Retina (tissue), 1 donor: ENCODE results near the gene CCDC78.
"Not testable (repeated sequence)": the region's sequence is repeated elsewhere in the genome, so short reads cannot be mapped to it uniquely, and the experiment has no call there.

ENCODE experiments used
- DNase-seq: peaks from one replicate; pipeline ENCODE4 v3.0.0-alpha.2; 2016

Gene CCDC78

DNA sequence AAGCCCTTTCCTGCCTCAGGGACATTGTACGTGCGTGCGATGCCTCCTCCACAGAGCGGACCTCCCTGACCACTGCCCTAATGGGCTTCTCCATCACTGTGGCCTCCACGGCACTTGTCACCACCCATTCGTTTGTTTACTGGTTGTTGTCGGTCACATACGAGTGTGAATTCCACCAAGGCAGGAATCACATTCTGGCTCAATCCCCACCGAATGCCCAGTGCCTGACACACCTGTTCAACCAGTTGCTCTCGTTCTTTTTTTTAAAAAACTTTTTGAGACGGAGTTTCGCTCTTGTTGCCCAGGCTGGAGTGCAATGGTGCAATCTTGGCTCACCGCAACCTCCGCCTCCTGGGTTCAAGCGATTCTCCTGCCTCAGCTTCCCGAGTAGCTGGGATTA, 35.0 kb downstream of the CCDC78 start:
- DNase-seq: not testable (repeated sequence)

DNA sequence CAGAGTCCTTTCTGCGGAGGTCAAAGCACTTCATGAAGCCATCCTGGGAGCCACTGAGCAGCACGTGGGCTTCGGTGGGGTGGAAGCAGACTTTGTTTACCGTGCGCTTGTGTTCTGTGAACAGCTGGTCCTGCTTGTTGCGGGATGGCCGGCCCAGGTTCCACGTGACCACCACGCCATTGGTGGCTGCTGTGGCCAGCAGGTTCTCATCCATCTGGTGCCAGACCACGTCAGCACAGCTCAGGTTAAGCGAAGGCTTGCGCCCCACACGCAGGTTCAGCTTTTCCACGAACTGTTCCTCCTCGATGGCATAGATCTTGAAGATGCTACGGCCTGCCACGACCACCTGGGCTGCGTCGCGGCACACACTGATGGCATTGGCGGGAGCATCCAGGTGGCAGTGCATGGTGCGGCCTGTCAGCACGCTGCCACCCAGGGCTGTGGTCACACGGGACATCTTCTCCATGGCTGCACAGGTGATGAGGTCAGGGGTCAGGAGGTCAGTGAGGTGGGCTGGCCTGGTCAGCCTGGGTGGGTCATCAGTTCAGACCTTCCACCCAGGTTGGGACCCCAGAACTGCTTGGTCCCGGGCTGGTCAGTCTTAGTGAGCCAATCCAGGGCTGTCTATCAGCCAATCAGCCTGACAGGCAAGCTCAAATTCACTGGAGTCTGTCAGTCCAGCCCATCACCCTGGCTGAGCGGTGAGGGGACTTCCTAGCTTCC, 36.9 kb downstream of the CCDC78 start:
- no peak for DNase-seq

DNA sequence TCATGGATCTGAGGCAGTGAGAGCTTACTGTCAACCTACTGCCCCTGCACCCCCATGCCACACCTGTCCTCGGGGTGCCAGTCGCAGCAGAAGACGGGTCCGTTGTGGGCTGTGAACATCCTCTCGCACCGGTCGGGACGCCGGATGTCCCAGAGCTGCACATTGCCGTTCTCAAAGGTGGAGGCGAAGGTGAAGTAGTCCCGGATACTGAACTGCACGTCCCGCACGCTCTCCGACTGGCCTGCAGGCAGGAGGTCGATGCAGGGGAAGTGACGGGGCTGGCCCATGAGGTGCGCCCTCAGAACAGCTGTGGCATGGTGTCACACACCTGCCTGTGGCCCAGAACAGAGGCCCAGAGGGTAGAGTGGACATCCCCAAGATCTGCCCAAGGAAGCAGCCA, 38.7 kb downstream of the CCDC78 start:
- DNase-seq: no peak

DNA sequence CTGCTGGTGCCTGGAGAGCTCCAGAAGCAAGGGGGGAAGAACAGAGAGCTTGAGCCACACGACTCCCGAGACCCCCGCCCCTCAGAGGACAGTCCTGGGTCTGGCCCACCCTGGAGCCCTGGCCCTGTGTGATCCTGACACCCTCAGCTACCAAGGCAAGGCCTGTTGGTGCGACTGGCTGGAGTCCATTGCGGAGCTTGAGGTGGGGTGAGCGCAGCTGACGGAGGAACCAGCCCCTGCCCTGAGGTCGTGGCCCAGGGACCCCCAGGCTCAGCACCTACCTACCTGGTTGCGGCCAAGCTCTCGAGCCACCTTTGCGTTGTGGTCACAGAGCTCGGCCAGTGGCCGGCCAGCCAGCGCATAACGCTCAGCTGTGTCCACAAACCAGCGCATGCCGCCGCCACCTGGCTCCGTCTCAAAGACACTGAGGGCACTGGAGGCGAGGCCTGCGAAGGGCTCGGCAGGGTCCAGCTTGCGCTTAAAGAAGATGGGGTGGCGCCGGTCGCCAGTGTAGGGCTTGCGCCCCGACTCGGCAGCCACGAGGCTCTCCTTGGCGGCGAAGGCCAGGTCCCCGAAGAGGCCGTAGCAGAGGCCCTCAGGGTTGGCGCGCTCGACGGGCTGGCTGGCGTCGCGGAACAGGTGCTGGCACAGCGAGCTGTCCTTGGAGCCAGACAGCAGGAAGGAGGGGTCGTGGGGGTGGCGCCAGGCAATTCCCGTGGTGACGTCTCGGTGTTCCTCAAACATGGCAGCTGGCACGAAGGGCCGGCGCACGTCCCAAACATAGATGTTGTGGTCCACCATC, 39.6 kb downstream of the CCDC78 start:
- DNase-seq: no peak

DNA sequence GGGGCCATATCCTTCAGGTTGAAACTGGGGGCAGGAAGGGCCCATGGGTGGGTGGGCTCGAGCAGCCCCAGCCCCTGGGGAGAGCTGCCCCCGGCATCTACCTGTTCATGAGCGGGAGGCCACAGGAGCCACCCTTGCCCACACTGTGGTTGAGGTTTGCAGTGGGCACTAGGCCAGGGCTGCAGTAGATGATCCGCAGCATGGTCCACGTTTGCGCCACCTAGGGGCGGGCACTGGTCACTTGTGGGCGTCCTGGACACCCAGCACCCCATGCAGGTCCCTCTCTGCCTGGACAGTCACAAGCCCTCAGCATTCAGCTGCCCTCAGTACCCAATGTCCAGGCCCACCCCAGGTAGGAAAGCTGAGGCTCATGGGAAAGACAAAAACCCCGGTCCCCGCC, 40.3 kb downstream of the CCDC78 start:
- DNase-seq: no peak

DNA sequence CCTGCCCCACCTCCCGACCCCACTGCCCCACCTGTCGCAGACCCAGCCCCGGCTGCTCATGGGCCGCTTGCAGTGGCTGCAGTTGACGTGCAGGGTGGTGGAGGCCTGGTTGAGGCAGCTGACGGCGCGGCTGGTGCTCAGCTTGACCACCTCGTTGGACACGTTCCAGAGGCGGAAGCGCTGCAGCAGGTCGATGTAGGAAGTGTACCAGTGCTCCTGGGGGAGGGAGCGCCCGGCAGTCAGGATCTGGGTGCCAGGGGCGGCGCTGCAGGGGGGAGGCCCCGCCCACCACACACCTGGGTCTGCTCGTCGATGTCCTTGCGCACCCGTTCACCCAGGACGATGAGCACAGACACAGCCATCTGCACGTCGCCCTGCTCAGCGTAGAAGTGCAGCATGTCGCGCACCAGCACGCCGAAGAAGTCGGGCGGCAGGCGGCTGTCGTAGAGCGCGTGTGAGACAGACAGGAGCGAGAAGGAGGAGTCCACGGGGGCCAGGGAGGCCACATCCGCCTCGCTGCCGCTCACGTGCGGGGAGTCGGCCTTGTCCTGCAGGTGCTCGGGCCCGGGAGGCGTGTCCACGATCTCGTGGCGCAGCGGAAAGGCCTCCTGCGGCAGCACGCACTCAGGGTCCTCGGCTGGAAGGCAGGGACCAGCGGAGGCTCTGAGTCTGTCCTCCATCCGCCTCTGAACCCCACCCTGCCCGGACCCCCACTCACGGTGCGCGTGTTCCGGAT, 41.1 kb downstream of the CCDC78 start:
- DNase-seq: no peak

DNA sequence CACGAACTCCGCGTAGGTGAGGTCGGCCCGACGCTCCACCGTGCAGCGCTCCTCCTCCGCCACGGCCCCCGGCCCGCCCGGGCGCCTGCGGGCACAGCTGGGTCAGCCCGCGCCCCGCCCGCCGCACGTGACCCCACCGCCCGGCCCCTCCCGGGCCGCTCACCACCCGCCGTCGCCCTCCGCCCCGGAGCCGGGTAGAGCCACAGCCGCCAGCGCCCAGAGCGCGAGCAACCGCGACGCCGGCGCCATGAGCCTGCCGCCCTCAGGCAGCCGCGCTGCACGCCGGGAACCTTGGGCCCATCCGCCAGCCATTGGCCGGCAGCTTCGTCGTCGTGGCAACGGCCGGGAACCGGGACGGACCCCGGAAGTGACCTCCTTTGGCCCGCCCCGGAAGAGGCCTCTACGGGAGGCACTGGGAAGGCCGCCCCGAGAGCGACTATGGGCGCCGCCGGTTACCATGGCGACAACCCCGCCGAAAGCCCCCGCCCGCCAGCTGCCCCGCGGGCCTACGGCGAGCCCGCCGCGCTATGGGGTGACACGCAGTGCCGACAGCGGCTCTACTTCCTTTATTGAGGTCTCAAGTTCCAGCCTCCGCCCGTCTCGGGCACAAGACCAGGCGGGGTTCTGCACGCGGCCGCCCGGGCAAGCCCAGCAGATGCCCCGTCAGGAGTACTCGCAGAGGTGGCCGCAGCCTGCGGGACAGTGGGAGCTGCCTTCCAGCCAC, 42.0 kb downstream of the CCDC78 start, which contains the start of gene JMJD8:
TSS of gene JMJD8 (minus strand) at position 264 of the 724 bp plus-strand sequence. CDS start at position 249, 15 bp downstream.
- DNase-seq: peak; percentile 98

DNA sequence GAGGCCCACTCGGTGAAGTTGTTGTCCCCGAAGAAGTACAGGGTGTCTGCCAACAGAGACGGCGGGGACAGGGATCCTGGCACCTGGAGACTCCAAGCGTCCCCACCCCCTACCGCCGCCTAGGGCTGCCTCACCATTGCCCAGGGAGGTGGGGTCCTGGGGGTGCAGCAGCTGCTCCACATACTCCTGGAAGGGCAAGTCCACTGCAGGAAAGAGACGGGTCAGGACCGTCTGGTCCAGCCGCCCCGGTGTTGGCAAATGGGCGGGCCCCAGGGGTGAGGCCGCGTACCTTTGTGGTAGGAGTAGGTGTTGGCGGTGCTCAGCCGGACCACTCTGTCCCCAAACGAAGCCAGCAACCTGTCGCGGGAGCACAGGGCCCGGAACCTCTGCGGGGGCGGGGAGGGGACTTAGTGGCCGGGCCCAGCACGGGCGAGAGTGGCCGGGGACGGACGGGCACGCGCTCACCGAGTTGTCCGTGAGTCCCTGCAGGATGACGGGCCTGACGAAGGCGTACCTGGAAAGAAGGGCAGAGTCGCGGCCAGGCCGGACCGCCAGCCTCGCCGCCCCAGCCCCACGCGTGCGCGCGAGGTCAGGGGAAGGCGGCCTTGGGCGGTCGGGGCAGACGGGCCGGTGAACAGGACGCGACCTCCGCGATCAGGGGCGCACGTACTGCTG, 42.7 kb downstream of the CCDC78 start:
- no peak for DNase-seq

DNA sequence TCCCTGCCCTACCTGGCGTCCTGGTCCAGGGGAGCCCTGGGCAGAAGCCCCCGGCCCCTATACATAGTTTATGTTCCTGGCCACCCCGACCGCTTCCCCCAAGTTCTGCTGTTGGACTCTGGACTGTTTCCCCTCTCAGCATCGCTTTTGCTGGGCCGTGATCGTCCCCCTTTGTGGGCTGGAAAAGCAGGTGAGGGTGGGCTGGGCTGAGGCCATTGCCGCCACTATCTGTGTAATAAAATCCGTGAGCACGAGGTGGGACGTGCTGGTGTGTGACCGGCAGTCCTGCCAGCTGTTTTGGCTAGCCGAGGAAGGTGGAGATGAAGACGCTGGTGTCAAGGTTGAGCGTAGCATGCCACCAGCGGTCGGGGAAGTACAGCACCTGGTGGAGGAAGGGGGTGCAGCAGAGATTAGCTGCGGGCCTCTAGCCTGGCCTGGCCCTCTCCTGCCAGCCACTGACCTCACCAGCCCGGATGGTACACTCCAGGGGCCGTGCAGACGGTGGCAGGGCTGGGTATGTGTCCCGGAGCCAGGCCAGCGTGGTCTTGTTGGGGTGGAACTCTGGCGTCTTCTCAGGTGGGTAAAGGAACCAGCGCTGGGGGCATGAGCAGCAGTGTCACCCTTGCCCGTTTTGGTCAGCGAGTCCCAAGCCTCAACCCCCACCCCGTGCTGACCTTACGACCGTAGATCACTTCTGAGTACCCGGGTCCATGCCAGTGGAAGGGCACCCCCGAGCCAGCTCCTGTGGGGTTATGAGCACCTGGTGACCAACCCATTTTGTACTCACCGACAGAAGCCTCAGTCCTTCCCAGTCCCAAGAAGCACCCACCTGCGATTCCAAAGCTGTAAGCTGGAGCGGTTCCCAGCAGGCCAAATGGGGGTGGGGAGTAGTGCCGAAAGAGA, 43.5 kb downstream of the CCDC78 start:
- DNase-seq: no peak

DNA sequence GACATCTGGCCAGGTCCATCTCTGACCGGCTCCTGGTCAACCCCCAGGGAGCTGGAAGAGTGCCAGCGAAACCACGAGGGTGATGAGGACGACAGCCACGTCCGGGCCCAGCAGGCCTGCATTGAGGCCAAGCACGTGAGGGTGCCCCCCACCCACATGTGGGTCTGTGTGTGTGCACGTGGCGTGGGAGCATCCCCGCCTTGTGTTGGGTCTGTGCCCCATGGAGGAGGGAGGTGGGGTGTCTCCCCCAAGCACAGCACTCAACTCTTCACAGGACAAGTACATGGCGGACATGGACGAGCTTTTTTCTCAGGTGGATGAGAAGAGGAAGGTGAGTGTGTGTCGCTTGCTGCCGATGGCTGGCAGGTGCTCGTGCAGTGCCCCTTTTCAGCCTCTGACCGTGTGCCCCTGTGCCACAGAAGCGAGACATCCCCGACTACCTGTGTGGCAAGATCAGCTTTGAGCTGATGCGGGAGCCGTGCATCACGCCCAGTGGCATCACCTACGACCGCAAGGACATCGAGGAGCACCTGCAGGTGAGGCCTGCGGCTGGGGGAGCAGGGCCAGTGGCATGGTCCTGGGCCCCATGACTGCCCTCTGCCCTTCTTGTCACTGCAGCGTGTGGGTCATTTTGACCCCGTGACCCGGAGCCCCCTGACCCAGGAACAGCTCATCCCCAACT, 44.4 kb downstream of the CCDC78 start:
- DNase-seq: no peak

DNA sequence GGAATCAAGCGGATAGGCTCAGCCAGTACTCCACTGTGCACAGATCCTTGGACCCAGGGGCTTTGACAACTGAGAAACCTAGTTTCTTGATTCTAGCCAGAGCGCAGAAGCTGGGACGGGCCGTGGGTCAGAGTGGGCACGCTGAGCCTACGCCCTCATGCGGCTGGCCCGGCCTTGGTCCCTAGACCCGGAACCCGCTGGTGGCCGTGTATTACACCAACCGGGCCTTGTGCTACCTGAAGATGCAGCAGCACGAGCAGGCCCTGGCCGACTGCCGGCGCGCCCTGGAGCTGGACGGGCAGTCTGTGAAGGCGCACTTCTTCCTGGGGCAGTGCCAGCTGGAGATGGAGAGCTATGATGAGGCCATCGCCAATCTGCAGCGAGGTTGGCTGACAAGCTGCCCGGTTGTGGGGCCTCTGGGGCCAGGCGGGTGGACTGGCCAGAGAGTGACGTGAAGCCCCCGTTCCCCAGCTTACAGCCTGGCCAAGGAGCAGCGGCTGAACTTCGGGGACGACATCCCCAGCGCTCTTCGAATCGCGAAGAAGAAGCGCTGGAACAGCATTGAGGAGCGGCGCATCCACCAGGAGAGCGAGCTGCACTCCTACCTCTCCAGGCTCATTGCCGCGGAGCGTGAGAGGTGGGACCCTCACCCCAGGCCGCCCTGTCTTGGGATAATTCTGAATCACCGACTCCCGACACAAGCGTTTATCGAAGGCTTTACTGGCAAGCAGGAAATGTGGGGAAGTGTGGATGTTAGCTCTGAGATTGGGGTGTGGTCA, 45.1 kb downstream of the CCDC78 start:
- DNase-seq: no peak

DNA sequence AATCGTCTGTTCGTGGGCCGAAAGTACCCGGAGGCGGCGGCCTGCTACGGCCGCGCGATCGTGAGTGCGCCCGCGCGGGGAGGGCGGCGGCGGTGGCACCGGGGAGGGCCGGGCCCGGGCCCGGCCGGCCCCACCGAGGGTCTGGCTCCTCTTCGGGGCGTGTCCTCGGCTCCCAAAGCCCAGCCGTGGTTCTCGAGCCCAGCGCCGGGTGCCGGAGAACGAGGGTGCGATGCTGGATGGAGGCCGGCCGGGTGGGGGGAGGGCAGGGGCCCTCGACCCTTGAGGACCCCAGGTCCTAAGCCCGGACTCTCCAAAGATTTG, 45.7 kb downstream of the CCDC78 start:
- no peak for DNase-seq

DNA sequence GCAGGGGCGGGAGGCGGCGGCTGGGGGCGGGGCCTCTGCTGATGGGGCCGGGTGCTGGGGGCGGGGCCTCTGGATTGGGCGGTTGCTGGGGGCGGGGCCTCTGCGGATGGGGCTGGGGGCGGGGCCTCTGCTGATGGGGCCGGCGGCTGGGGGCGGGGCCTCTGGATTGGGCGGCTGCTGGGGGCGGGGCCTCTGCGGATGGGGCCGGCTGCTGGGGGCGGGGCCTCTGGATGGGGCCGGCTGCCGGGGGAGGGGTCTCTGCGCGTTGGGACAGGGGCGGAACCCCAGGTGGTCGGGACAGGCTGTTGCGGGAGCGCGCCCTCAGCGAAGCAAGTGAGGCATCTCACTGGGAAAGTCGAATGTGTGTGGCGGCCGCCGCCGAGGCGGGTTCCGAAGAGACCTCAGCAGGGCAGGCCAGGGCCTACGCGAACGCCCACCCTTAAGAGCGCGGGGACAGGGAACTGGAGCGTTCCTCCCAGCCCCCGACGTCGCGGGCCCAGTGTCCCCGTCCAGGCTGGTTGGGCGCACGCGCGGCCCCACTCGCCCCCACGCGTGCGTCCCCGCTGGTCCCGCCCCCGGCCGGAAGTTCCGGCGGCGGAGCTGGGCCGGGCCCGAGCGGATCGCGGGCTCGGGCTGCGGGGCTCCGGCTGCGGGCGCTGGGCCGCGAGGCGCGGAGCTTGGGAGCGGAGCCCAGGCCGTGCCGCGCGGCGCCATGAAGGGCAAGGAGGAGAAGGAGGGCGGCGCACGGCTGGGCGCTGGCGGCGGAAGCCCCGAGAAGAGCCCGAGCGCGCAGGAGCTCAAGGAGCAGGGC, 46.2 kb downstream of the CCDC78 start, which contains the start of gene STUB1:
TSS of gene STUB1 (plus strand) at position 597 of the 811 bp plus-strand sequence. CDS start at position 713, 116 bp downstream.
- peak; percentile 90 for DNase-seq

DNA sequence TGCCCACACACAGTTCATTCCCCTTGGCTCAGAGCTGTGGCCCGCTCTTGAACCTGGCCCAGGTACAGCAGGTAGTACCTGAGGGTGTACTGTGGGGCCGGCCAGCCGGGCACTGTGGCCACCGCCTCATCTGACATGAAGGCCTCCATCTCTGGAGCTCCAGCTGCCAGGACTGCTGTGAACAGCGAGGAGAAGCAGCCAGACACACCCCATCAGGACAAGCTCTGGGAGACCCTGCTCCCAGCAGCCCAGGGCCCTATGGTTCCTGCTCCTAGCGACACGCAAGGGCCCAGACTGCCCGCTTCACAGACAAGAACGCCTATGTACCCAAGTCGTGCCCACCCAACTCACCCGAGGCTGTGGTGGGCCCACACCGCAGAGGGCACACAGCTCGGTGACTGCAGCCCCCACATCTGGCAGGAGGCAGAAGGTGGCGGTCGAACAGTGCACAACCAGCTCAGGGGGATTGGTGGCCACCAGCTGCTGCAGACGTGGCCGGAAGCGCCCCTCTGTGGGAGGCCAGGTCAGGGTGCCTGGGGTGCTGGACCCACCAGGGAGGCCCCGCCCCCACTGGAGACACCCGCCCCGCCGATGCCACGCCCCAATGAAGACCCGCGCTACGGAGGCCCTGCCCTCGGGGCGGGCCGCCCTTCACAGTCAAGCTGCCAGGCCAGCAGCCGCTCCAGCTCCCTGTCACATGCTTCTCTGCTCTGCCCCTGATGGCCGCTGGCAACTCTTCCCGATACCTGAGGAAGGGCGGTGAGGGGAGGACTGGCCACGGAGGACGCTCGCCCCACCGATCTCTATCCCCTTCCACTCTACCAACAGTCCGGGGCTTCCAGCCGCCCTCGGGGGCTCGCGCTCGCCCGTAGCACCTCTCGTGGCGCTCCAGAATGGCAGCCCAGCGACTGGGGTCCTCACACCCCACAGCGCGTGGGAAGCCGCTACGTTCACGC, 47.1 kb downstream of the CCDC78 start:
- DNase-seq: peak; percentile 88

DNA sequence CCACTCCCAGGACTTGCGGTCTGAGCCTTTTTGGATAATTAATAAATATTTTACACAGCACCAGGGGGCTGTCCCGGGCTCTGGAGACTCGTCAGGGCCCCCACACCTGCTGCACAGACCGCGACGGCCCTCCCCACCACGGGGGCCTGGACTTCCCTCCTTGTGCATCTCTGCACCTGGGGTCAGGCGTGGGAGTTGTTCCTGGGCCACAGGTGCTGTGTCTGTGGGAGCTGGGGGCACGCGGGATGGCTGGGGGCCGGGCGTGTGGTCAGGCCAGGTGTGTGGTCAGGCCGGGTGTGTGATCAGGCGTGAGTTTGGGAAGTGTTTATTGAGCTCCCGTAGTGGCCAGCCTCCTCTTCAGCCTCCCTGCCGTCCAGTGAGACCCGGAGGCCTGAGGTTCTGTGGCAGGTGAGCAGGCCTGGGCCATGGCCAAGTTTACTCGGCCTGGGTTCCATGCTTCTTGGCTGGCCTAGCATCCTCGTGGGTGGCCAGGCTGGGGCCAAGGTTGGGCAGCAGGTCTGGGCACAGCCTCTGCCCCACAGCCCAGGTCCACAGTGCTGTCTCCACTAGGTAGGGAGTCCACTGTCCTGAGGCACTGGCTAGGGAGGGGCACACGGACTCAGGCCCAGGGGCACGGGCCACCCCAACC, 47.9 kb downstream of the CCDC78 start:
- DNase-seq: no peak

DNA sequence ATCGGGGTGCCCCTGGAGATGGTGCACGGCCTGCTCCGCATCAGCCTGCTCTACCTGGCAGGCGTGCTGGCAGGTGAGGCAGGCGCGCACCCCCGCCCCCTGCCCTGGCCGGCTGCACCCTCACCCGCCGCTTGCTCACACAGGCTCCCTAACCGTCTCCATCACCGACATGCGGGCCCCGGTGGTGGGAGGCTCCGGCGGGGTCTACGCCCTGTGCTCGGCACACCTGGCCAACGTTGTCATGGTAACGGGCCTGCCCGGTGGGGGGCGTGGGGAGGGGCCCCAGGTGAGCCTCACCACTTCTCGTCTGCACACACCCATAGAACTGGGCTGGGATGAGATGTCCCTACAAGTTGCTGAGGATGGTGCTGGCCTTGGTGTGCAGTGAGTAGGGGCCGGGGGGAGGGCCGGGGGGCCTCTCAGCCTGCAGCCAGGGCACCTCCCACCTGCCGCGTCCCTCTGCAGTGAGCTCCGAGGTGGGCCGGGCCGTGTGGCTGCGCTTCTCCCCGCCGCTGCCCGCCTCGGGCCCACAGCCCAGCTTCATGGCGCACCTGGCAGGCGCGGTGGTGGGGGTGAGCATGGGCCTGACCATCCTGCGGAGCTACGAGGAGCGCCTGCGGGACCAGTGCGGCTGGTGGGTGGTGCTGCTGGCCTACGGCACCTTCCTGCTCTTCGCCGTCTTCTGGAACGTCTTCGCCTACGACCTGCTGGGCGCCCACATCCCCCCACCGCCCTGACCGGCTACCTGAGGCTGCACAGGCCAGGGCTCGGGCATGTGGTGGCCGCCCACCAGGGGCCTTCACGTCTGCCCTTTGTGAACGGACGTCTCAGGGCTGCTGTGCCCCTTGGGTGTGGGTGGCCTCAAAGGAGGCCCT, 48.7 kb downstream of the CCDC78 start:
- DNase-seq: no peak
